Neuronal stem cell (in vitro differentiated cells): ENCODE results near the gene KDM3B.

Source experiments
- DNase-seq: peaks from one replicate; pipeline ENCODE4 v3.0.0-alpha.2; 2013; ENCODE audit warnings: low spot score
- H2AFZ ChIP-seq: one replicate; pipeline ENCODE4 v1.6.1; 2013; ENCODE audit warnings: mild to moderate bottlenecking, low read length, inconsistent platforms
- H2AK5ac ChIP-seq: 2 replicates; pipeline ENCODE4 v1.6.1; 2013; ENCODE audit warnings: low read depth, mild to moderate bottlenecking, inconsistent platforms, low read length, moderate library complexity, mixed read lengths
- H2BK120ac ChIP-seq: 2 replicates; pipeline ENCODE4 v1.6.1; 2013; ENCODE audit warnings: low read depth, mild to moderate bottlenecking, inconsistent platforms, low read length, moderate library complexity, mixed read lengths
- H2BK12ac ChIP-seq: one replicate; pipeline ENCODE4 v1.6.1; 2013; ENCODE audit warnings: low read length, inconsistent platforms
- H2BK15ac ChIP-seq: 2 replicates; pipeline ENCODE4 v1.6.1; 2013; ENCODE audit warnings: mild to moderate bottlenecking, low read length, inconsistent platforms, mixed read lengths
- H2BK5ac ChIP-seq: one replicate; pipeline ENCODE4 v1.6.1; 2013; ENCODE audit warnings: inconsistent platforms, mild to moderate bottlenecking, low read length, moderate library complexity
- H3K14ac ChIP-seq: one replicate; pipeline ENCODE4 v1.6.1; 2013; ENCODE audit warnings: low read length, inconsistent platforms
- H3K18ac ChIP-seq: 2 replicates; pipeline ENCODE4 v1.6.1; 2013; ENCODE audit warnings: low read length, inconsistent platforms
- H3K23ac ChIP-seq: 2 replicates; pipeline ENCODE4 v1.6.1; 2013; ENCODE audit warnings: low read depth, mild to moderate bottlenecking, mixed read lengths, low read length, inconsistent platforms; ENCODE audit not compliant: poor library complexity
- H3K27ac ChIP-seq: replicated peaks from 3 replicates; pipeline ENCODE4 v1.5.1; 2013; ENCODE audit warnings: low read length, inconsistent platforms
- H3K27me3 ChIP-seq, 3 experiments: 2 replicates each; pipeline ENCODE4 v1.6.1; 2013; ENCODE audit warnings: low read length in 3 of 3, mild to moderate bottlenecking in 2 of 3, inconsistent platforms in 1 of 3, low read depth in 1 of 3, mixed read lengths in 1 of 3, moderate library complexity in 1 of 3; ENCODE audit not compliant: control insufficient read depth in 3 of 3, insufficient read depth in 3 of 3
- H3K36me3 ChIP-seq, 2 donors: replicated peaks in 1 of 2; 2 replicates each; pipeline ENCODE4 v1.6.1; 2013; ENCODE audit warnings: low read length in 2 of 2; ENCODE audit not compliant: control insufficient read depth in 2 of 2, insufficient read depth in 2 of 2
- H3K4ac ChIP-seq: 2 replicates; pipeline ENCODE4 v1.6.1; 2013; ENCODE audit warnings: inconsistent platforms, mild to moderate bottlenecking, low read length, moderate library complexity
- H3K4me1 ChIP-seq, 2 donors: 1 replicate in 1 of 2; 2 replicates in 1 of 2; pipeline ENCODE4 v1.6.1; 2013; ENCODE audit warnings: low read length in 2 of 2, low read depth in 1 of 2; ENCODE audit not compliant: control insufficient read depth in 2 of 2, insufficient read depth in 1 of 2
- H3K4me2 ChIP-seq: one replicate; pipeline ENCODE4 v1.6.1; 2013; ENCODE audit warnings: mild to moderate bottlenecking, low read length, inconsistent platforms; ENCODE audit not compliant: insufficient read depth, poor library complexity, severe bottlenecking
- H3K4me3 ChIP-seq, 2 donors: 2 replicates each; pipeline ENCODE4 v1.5.1; 2013; ENCODE audit warnings: low read length in 2 of 2, mild to moderate bottlenecking in 2 of 2, inconsistent platforms in 1 of 2, moderate library complexity in 1 of 2
- H3K79me1 ChIP-seq: one replicate; pipeline ENCODE4 v1.6.1; 2013; ENCODE audit warnings: low read depth, mild to moderate bottlenecking, inconsistent platforms, low read length, moderate library complexity
- H3K9ac ChIP-seq: one replicate; pipeline ENCODE4 v1.6.1; 2013; ENCODE audit warnings: mild to moderate bottlenecking, low read depth, low read length, inconsistent platforms; ENCODE audit not compliant: poor library complexity
- H3K9me3 ChIP-seq, 2 donors: replicated peaks in 1 of 2; 2 replicates each; pipeline versions ENCODE3 to v1.6.1; 2013; ENCODE audit warnings: low read length in 2 of 2, mild to moderate bottlenecking in 2 of 2, inconsistent platforms in 1 of 2, low read depth in 1 of 2, mixed read lengths in 1 of 2, moderate library complexity in 1 of 2; ENCODE audit not compliant: control insufficient read depth in 2 of 2, insufficient read depth in 1 of 2
- H4K8ac ChIP-seq: one replicate; pipeline ENCODE4 v1.6.1; 2013; ENCODE audit warnings: low read depth, mild to moderate bottlenecking, inconsistent platforms, low read length, moderate library complexity
- H4K91ac ChIP-seq: one replicate; pipeline ENCODE4 v1.6.1; 2013; ENCODE audit warnings: low read length, low read depth, mild to moderate bottlenecking, inconsistent platforms; ENCODE audit not compliant: poor library complexity
- WGBS, 2 donors: extraction: QIAGEN DNeasy Blood & Tissue Kit; methylation state at CpG; one replicate each; pipeline ENCODE4 v1.1.7; 2013; ENCODE audit warnings: missing lambda C conversion rate in 2 of 2, mixed read lengths in 1 of 2; ENCODE audit not compliant: insufficient read length in 2 of 2, insufficient replicate concordance in 1 of 2; ENCODE audit errors: extremely low coverage in 2 of 2; 5-methylcytosine and 5-hydroxymethylcytosine counted together

Gene KDM3B

GRCh38 chr5:138331449-138332368 lies 20.8 kb upstream of the KDM3B start, which contains the start of gene CDC25C:
Gene CDC25C (minus strand): TSS chr5:138331804. CDS start chr5:138331180, 624 bp downstream.
- no peak within 1 kb of the TSS for H3K23ac ChIP-seq

GRCh38 chr5:138334867-138335447 lies 17.5 kb upstream of the KDM3B start:
- H3K18ac ChIP-seq = no peak overlapping the region
- H4K91ac ChIP-seq = no peak overlapping the region
- H2AK5ac ChIP-seq = peak overlapping the region; percentile 40
- H3K9ac ChIP-seq = no peak overlapping the region
- H2BK12ac ChIP-seq = no peak overlapping the region
- H2BK5ac ChIP-seq = no peak overlapping the region
- no peak for DNase-seq
- no peaks in the 10 kb centered on the region for H3K9me3 ChIP-seq
- H2BK120ac ChIP-seq = no peak overlapping the region
- no peak overlapping the region for H4K8ac ChIP-seq
- no peak overlapping the region for H3K23ac ChIP-seq
- H3K36me3 ChIP-seq = peaks cover 0 to 10% of the 10 kb centered on the region in 2 donors
- peaks cover 4% of the 10 kb centered on the region for H3K79me1 ChIP-seq
- H3K27me3 ChIP-seq = no peaks in the 10 kb centered on the region
- WGBS, 2 donors = no CpG with 5 or more reads among the region's 3 CpGs
- H2BK15ac ChIP-seq = no peak overlapping the region
- no peak overlapping the region for H3K4ac ChIP-seq
- H3K4me1 ChIP-seq = peaks cover 2 to 17% of the 10 kb centered on the region in 2 donors
- H3K4me3 ChIP-seq = no peak overlapping the region
- H2AFZ ChIP-seq = no peak overlapping the region
- no peak overlapping the region for H3K14ac ChIP-seq
- no peak overlapping the region for H3K4me2 ChIP-seq
- no peak overlapping the region for H3K27ac ChIP-seq

More at GRCh38 chr5:138331449-138332368, 20.8 kb upstream of the KDM3B start, which contains the start of gene CDC25C:
- Histone ChIP-seq H4K91ac (no peak within 1 kb of the TSS), H3K4me2 (peak within 1 kb of the TSS; percentile 82), H3K4ac (no peak within 1 kb of the TSS), H2BK5ac (no peak within 1 kb of the TSS), H2BK15ac (no peak within 1 kb of the TSS), H3K18ac (no peak within 1 kb of the TSS), H3K79me1 (peaks cover 4% of the 10 kb centered on the region), H3K27ac (peak within 1 kb of the TSS; percentile 11), H3K27me3 (no peaks in the 10 kb centered on the region), H3K4me3 (peak within 1 kb of the TSS; percentile 76 to 92), H2BK12ac (no peak within 1 kb of the TSS), H3K36me3 (peaks cover 0 to 32% of the 10 kb centered on the region in 2 donors), H2AFZ (peak within 1 kb of the TSS; percentile 89), H4K8ac (no peak within 1 kb of the TSS), H2AK5ac (no peak within 1 kb of the TSS), H3K9me3 (no peaks in the 10 kb centered on the region), H3K4me1 (peaks cover 0 to 8% of the 10 kb centered on the region in 2 donors), H2BK120ac (no peak within 1 kb of the TSS), H3K14ac (no peak within 1 kb of the TSS), H3K9ac (peak within 1 kb of the TSS; percentile 56)
- peak; percentile 97 for DNase-seq
- no CpG with 5 or more reads among the region's 55 CpGs for WGBS, 2 donors

GRCh38 chr5:138336952-138337684 lies 15.4 kb upstream of the KDM3B start:
- Histone ChIP-seq H3K36me3 (peaks cover 9 to 25% of the 10 kb centered on the region in 2 donors), H3K9ac (peak overlapping the region; percentile 97), H3K14ac (no peak overlapping the region), H3K4me3 (peak overlapping the region; percentile 76 to 87), H3K79me1 (no peaks in the 10 kb centered on the region), H3K23ac (peak overlapping the region; percentile 99), H3K4me2 (peak overlapping the region; percentile 72), H2BK120ac (no peak overlapping the region), H3K4me1 (peaks cover 2 to 11% of the 10 kb centered on the region in 2 donors), H3K4ac (no peak overlapping the region), H3K27ac (peak overlapping the region; percentile 94), H4K91ac (no peak overlapping the region), H2AFZ (peak overlapping the region; percentile 94), H3K9me3 (no peaks in the 10 kb centered on the region), H2AK5ac (no peak overlapping the region), H3K18ac (peak overlapping the region; percentile 99), H2BK15ac (no peak overlapping the region), H2BK12ac (no peak overlapping the region), H3K27me3 (no peaks in the 10 kb centered on the region), H2BK5ac (peak overlapping the region; percentile 100), H4K8ac (no peak overlapping the region)
- no CpG with 5 or more reads among the region's 13 CpGs for WGBS, 2 donors
- DNase-seq = no peak
